ENCODE measurements around the gene BCAS3. TPM values are rescaled to one million over a fixed set of nuclear protein-coding genes. Genes with fewer than 3 reads are reported as not detected.
A peak's percentile ranks its signal among the peaks of the same experiment; 100 is the strongest.
"Not testable (repeated sequence)": the region's sequence is repeated elsewhere in the genome, so short reads cannot be mapped to it uniquely, and the experiment has no call there.

The BCAS3 gene
- total RNA-seq, 1 experiment from 2014 or later: 9.3 TPM

GRCh38 chr17:60674637-60675036 is 3.0 kb upstream of the BCAS3 start:
- DNase-seq (ENCODE audit: low read depth): not testable (repeated sequence)

DNA sequence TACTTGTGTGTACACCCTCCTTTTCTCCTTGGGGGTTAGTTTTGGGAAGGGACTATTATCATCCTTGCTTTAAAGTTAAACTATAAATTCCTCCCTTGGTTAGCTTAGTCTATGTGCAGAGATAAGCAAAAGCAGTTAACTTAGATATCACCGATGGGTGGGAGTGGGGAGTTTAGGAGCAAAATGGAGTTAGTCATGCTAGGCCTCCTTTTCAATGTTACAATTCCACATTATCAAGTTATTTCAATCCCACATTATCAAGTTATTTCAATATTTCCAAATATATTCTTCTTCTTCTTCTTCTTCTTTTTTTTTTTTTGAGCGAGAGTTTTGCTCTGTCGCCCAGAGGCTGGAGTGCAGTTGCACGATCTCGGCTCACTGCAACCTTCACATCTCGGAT is 1.7 kb upstream of the BCAS3 start:
- no peak for DNase-seq (ENCODE audit: low read depth)

DNA sequence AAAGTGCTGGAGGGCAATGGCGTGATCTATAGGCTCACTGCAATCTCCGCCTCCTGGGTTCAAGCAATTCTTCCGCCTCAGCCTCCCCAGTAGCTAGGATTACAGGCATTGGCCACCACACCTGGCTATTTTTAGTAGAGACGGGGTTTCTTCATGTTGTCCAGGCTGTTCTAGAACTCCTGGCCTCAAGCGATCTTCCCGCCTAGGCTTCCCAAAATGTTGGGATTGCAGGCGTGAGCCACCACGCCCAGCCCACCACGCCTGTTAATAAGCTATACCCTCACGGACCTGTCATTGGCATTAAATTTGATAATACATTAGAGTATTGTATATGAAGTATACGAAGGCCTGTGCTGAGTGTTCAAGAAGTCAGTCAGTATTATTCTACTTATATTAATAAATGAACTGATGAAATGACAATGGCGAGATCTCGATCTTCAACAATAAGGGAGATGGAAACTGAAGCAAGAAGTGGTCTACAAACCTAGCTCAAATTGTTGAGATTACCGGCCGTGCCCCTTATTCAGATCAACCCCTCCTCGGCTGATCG is 818 bp upstream of the BCAS3 start:
- DNase-seq (ENCODE audit: low read depth): no peak

DNA sequence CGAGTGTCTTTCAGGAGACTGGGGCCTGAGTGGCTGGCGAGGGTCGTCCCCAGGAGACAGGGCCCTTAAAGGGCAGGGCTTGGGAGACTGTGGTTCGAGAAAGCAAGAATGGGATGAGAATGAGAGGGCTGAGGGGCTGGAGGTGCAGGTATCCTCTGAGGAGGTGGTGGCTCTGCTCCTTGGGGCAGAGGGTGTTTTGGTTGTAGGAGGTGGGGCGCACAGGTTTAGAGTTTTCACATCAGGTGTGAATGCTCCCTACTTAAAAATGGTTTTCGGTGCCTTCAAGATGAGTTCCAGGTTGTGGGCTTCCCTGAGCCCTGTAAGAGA is 430 bp downstream of the BCAS3 start:
- no peak for DNase-seq (ENCODE audit: low read depth)

GRCh38 chr17:60679287-60679686 is 1.6 kb downstream of the BCAS3 start:
- no peak for DNase-seq (ENCODE audit: low read depth)

DNA sequence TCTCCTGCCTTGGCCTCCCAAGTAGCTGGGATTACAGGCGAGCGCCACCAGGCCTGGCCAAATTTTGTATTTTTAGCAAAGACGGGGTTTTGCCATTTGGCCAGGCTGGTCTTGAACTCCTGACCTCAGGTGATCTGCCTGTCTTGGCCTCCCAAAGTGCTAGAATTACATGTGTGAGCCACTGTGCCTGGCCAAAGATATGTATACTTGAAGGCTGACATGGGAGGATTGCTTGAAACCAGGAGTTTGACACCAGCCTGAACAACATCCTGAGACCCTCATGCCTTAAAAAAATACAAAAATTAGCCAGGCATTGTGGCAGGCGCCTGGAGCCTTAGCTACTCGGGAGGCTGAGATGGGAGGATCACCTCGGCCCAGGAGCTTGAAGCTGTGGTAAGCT is 3.1 kb downstream of the BCAS3 start:
- DNase-seq (ENCODE audit: low read depth): no peak

DNA sequence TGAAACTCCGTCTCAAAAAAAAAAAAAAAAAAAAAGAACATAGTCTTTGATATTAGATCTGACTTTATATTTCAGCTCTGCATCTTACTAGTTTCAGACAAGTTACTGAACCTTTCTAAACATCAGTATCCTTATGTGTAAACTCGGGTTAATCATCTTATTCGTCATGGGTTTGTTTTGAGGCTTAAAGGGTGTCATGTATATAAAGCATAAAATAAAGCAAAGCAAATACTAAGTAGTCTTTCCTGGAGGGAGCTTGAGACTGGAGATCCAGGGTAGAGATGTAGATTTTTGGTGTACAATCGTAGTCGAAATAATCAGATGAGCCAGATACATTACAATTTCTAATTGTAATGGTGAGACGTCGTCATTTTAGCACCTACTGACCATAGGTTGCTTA is 7.8 kb downstream of the BCAS3 start:
- DNase-seq (ENCODE audit: low read depth): no peak

DNA sequence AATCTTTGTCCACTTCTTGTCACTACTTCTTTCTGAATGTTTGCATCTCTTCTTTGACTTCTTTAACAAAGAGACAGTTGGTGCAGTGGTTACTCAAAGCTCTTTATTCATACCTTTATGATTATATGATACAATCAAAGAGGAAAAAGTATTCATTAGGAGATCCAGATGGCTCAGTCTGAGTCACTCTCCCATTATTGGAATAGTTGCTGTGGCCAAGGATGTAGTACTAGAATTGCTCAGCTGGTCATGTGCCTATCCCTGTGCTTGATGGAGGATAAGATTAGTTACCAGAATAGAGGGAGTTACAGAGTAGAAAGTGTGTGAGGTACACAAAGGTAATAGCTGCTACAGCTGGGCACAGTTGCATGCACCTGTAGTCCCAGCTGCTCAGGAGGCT is 18.3 kb downstream of the BCAS3 start:
- no peak for DNase-seq (ENCODE audit: low read depth)

DNA sequence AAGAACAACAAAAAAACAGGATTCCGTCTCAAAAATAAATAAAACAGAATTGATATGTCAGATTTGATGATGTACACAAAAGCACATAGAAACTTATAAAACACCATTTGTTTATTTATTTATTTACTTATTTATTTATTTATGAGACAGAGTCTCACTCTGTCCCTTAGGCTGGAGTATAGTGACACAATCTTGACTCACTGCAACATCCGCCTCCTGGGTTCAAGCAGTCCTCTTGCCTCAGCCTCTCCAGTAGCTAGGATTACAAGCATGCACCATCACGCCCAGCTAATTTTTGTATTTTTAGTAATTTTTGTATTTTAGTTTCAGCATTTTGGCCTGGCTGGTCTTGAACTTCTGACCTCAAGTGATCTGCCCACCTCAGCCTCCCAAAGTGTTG is 21.4 kb downstream of the BCAS3 start:
- DNase-seq (ENCODE audit: low read depth): no peak

GRCh38 chr17:60704170-60704569 is 26.5 kb downstream of the BCAS3 start:
- no peak for DNase-seq (ENCODE audit: low read depth)

- no peak for DNase-seq (ENCODE audit: low read depth)
Measured at GRCh38 chr17:60712675-60713074, 35.0 kb downstream of the BCAS3 start.

- no peak for DNase-seq (ENCODE audit: low read depth)
Measured at GRCh38 chr17:60713608-60714007, 36.0 kb downstream of the BCAS3 start.

DNA sequence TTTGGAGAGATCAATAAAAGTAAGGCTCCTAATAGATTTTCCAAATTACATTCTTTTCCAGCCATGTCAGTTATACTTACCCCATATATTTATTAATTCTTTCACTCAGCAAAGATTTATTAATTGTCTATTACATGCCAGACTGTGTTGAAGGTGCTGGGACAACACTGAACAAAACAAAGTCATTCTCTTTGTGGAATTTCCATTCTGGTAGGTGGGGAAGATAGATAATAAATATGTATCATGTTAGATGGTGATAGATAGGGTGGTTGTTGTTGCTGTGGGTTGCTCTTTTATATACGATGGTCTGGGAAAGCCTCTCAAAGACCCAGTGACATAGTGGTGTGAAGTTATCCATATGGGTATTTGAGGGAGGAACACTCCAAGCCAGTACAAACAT is 39.1 kb downstream of the BCAS3 start:
- no peak for DNase-seq (ENCODE audit: low read depth)

GRCh38 chr17:60717814-60718213 is 40.2 kb downstream of the BCAS3 start:
- no peak for DNase-seq (ENCODE audit: low read depth)

DNA sequence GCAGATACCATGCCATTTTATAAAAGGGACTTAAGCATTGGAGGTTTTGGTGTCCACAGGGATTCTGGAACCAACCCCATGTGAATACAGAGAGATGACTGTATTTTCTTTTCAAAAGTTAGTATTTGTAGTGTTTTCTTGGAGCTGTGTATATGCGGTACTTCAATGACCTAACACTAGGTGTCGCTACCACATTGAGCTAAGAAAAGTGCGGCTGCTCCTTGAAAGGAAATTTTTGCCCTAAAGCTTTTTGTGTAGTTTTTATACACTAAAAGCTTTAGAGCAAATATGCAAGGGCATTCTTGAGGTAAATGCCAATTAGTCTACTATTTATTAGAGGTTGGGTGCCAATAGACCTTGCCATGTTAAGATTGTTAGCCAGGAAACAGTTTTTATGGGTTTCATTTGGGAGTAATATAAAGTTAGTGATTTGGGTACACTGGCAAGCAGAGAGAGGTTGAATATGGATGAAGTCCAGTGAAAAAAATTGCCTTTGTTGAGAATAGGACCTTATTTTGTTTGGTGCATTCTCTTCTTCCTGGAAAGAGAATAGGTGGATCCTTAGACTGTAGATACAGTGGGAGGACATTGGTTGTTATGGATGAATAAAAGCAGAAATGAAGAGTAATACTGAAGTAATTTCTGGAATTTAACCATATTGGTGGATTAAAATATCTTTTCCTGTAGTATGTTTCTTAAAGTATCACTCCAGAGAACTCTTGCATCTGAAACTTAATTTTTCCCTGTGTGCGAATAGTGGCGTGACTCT is 43.3 kb downstream of the BCAS3 start:
- DNase-seq (ENCODE audit: low read depth): peak; percentile 60

- no peak for DNase-seq (ENCODE audit: low read depth)
Measured at GRCh38 chr17:60724647-60725046, 47.0 kb downstream of the BCAS3 start.

GRCh38 chr17:60729854-60730253 is 52.2 kb downstream of the BCAS3 start:
- DNase-seq (ENCODE audit: low read depth): no peak

- no peak for DNase-seq (ENCODE audit: low read depth)
Measured at GRCh38 chr17:60730273-60730672, 52.6 kb downstream of the BCAS3 start.

GRCh38 chr17:60738287-60738686 is 60.6 kb downstream of the BCAS3 start:
- no peak for DNase-seq (ENCODE audit: low read depth)

GRCh38 chr17:60740584-60740983 is 62.9 kb downstream of the BCAS3 start:
- no peak for DNase-seq (ENCODE audit: low read depth)

DNA sequence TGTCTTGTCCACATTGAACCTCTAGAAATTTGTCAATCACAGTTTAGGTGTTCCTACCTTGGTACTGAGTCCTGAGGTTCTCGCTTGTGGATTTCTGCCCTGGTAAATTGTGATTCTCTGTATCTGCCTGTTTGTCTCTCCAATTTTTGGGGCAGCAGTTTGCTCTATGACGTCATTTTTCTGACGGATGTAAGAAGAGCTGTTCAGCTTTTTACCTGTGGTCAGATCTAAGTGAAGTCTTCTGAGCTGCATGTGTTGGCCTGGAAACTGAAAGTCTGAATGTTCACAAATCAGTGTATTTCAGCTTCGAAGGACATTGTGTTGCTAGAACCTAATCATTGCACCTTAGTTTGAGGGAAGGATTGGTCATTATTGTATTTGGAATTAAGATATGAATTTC is 63.4 kb downstream of the BCAS3 start:
- no peak for DNase-seq (ENCODE audit: low read depth)

GRCh38 chr17:60743282-60743681 is 65.6 kb downstream of the BCAS3 start:
- DNase-seq (ENCODE audit: low read depth): no peak

DNA sequence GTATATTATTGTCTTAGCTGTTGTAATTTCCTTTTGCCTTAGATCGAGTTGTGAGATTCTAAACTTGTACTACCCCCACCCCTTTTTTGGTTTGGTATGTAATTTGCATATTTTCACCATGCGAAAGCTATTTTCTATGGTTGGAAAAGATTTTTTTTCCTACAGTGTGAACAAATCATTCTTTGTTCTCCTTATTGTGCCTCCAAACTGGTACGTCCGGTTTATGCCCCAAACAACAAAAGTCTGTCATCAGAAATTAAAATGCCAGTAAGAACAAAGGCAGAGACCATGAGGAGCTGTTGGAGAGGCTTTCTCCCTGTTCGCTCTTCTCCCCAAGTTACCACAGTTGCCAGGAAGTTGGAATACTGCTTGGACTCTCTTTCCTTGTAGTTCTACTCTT is 66.1 kb downstream of the BCAS3 start:
- peak; percentile 65 for DNase-seq (ENCODE audit: low read depth)

- peak; percentile 2 for DNase-seq (ENCODE audit: low read depth)
Measured at GRCh38 chr17:60744355-60744966, 66.8 kb downstream of the BCAS3 start.
